CD4-positive, alpha-beta memory T cell (primary cell): ENCODE data around the gene TRAF6. TPM values are rescaled to one million over a fixed set of nuclear protein-coding genes. Genes with fewer than 3 reads are reported as not detected.
"Not testable (repeated sequence)": the region's sequence is repeated elsewhere in the genome, so short reads cannot be mapped to it uniquely, and the experiment has no call there.

Experiments
- CTCF ChIA-PET: fragments of 350-600 bp; sonication (Branson Sonifier 250); formaldehyde crosslinking; loops from one replicate; lab custom pipeline; 2021; ENCODE audit warnings: inconsistent platforms; ENCODE audit not compliant: partially characterized antibody; lab: Charles Lee
- POLR2A ChIA-PET: fragments of 350-600 bp; sonication (Branson Sonifier 250); formaldehyde crosslinking; loops from one replicate; lab custom pipeline; 2021; ENCODE audit not compliant: partially characterized antibody; lab: Charles Lee
- DNase-seq, 5 donors: peaks; one replicate each; pipeline versions ENCODE4 v3.0.0 to v3.0.0-alpha.2; 2020 to 2022; ENCODE audit warnings: mixed read lengths in 1 of 5
- H3K27ac ChIP-seq: one replicate; pipeline ENCODE4 v1.7.0; 2013; ENCODE audit warnings: low read depth, low read length
- H3K27me3 ChIP-seq: 2 replicates; pipeline ENCODE4 v1.7.0; 2013; ENCODE audit warnings: mild to moderate bottlenecking, low read length, moderate library complexity; ENCODE audit not compliant: insufficient read depth
- H3K36me3 ChIP-seq: 2 replicates; pipeline ENCODE4 v1.7.0; 2013; ENCODE audit warnings: mild to moderate bottlenecking, low read length, moderate library complexity; ENCODE audit not compliant: insufficient read depth
- H3K4me1 ChIP-seq: 2 replicates; pipeline ENCODE4 v1.7.0; 2013; ENCODE audit warnings: mild to moderate bottlenecking, low read length, moderate library complexity; ENCODE audit not compliant: insufficient read depth
- H3K4me3 ChIP-seq, 2 donors: one replicate each; pipeline ENCODE4 v1.7.0; 2013; ENCODE audit warnings: low read length in 2 of 2, mild to moderate bottlenecking in 1 of 2
- H3K9me3 ChIP-seq, 2 donors: one replicate each; pipeline ENCODE4 v1.7.0; 2013; ENCODE audit warnings: low read length in 2 of 2, control low read depth in 1 of 2; ENCODE audit not compliant: control insufficient read depth in 1 of 2
- H3K27ac Mint-ChIP-seq, 7 donors: one replicate each; pipeline ENCODE4 v1.8.0; 2020 to 2021; ENCODE audit warnings: mixed read lengths in 7 of 7, mild to moderate bottlenecking in 6 of 7, inconsistent platforms in 3 of 7, moderate library complexity in 3 of 7
- H3K27me3 Mint-ChIP-seq, 2 donors: one replicate each; pipeline ENCODE4 v1.8.0; 2020 to 2021; ENCODE audit warnings: mixed read lengths in 2 of 2
- H3K36me3 Mint-ChIP-seq, 2 donors: one replicate each; pipeline ENCODE4 v1.8.0; 2020 to 2021; ENCODE audit warnings: mixed read lengths in 2 of 2, inconsistent platforms in 1 of 2, mild to moderate bottlenecking in 1 of 2
- H3K4me1 Mint-ChIP-seq, 4 donors: one replicate each; pipeline ENCODE4 v1.8.0; 2020 to 2021; ENCODE audit warnings: mixed read lengths in 4 of 4, mild to moderate bottlenecking in 1 of 4
- H3K4me3 Mint-ChIP-seq, 8 donors: one replicate each; pipeline ENCODE4 v1.8.0; 2020 to 2021; ENCODE audit warnings: mixed read lengths in 8 of 8, mild to moderate bottlenecking in 7 of 8, moderate library complexity in 6 of 8, inconsistent platforms in 3 of 8
- H3K9me3 Mint-ChIP-seq, 8 donors: one replicate each; pipeline ENCODE4 v1.8.0; 2020 to 2021; ENCODE audit warnings: mixed read lengths in 8 of 8, mild to moderate bottlenecking in 5 of 8, inconsistent platforms in 3 of 8, moderate library complexity in 1 of 8
- intact Hi-C: fragments of 100-400 bp; cut with micrococcal nuclease; formaldehyde crosslinking; loops from one replicate; pipeline ENCODE4 v1.15.1; 2023
- polyA plus RNA-seq, 2 donors: library from polyadenylated mRNA; unstranded; fragments of 300-500 nt; fragmentation: Illumina TruSeq; gene quantifications; one replicate each; pipeline ENCODE4 v1.2.3, GENCODE V29; 2021
- total RNA-seq, 2 experiments: library from RNA; stranded (reverse); gene quantifications; one replicate each; pipeline ENCODE4 v1.2.3, GENCODE V29; 2021

The TRAF6 gene, protein sequence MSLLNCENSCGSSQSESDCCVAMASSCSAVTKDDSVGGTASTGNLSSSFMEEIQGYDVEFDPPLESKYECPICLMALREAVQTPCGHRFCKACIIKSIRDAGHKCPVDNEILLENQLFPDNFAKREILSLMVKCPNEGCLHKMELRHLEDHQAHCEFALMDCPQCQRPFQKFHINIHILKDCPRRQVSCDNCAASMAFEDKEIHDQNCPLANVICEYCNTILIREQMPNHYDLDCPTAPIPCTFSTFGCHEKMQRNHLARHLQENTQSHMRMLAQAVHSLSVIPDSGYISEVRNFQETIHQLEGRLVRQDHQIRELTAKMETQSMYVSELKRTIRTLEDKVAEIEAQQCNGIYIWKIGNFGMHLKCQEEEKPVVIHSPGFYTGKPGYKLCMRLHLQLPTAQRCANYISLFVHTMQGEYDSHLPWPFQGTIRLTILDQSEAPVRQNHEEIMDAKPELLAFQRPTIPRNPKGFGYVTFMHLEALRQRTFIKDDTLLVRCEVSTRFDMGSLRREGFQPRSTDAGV
- total RNA-seq (10 to 100 TPM; 22.0 to 23.7 TPM), polyA plus RNA-seq (10 to 100 TPM; 10.3 to 12.2 TPM)

DNA sequence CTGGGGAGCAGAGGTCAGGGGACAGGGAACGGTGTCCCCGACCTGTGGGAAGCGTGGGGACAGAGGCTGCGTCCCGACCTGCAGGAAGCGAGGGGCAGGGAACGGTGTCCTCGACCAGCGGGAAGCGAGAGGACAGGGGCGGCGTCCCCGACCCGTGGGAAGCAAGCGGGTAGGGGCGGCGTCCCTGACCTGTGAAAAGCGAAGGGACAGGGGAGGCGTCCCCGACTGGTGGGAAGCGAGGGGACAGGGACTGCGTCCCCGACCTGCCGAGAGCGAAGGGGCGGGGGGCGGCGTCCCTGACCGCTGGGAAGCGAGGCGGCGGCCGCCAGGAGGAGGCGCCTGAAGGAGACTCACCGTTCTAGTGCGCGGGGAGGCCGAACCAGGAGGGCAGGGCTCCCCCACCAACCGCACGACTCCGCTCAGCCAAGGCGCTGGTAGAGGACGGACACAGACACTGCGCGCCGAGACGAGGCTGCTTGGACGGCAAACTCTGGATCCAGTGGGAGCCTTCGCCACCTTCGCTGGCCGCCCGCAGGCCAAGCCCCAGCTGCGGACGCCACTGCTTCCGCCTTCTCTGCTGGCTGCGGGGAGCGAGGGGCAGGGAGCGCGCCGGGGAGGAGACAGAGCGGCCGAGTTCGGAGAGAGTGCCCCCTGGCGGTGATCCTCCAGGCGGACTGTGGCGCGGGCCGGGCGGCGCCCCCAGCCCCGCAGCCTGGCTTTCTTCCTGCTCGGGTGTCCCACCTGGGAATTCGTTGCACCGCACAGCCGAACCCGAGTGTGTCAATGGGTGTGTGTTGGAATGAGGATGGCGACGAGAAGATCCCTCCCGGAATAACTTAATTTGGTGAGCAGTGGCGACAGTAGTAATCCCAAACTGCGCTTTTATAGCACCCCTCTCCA is at the start of gene TRAF6:
Gene TRAF6 (minus strand): TSS at position 579 of the 900 bp plus-strand sequence. CDS start 8,757 bp downstream, outside the sequence.
- Mint-ChIP-seq H3K27me3 (peaks cover 0 to 4% of the 10 kb centered on the region in 2 donors), H3K36me3 (peaks cover 0 to 13% of the 10 kb centered on the region in 2 donors), H3K4me3 (peak within 1 kb of the TSS; percentile 94 to 99 (median 98)), H3K27ac (peak within 1 kb of the TSS; percentile 93 to 98 (median 96)), H3K4me1 (peaks cover 27 to 44% (median 31%) of the 10 kb centered on the region in 4 donors), H3K9me3 (peaks cover 0 to 1% (median 0%) of the 10 kb centered on the region in 8 donors)
- H3K27me3 ChIP-seq = peaks cover 4% of the 10 kb centered on the region
- DNase-seq = peak; percentile 82 to 88 (median 86)
- H3K27ac ChIP-seq = peak within 1 kb of the TSS; percentile 78
- H3K4me3 ChIP-seq = peak within 1 kb of the TSS; percentile 63 to 96
- H3K36me3 ChIP-seq = no peaks in the 10 kb centered on the region
- peaks cover 34% of the 10 kb centered on the region for H3K4me1 ChIP-seq
- ChIA-PET CTCF (interaction anchor here (0.7 to 3.2 kb wide), 21 partner anchors 9 to 221 kb away, joined by 3 to 26 read pairs (median 4); partner anchors contain the start of gene COMMD9), POLR2A (interaction anchor here (0.6 to 1.8 kb wide), 8 partner anchors 10 to 222 kb away, joined by 3 to 9 read pairs (median 3); partner anchors contain the start of gene COMMD9)
- no peaks in the 10 kb centered on the region for H3K9me3 ChIP-seq
- intact Hi-C loops = loop anchor here (1.0 to 2.0 kb wide), 3 partner anchors 17 to 847 kb away; partner anchors contain the start of genes COMMD9 and TRIM44

DNA sequence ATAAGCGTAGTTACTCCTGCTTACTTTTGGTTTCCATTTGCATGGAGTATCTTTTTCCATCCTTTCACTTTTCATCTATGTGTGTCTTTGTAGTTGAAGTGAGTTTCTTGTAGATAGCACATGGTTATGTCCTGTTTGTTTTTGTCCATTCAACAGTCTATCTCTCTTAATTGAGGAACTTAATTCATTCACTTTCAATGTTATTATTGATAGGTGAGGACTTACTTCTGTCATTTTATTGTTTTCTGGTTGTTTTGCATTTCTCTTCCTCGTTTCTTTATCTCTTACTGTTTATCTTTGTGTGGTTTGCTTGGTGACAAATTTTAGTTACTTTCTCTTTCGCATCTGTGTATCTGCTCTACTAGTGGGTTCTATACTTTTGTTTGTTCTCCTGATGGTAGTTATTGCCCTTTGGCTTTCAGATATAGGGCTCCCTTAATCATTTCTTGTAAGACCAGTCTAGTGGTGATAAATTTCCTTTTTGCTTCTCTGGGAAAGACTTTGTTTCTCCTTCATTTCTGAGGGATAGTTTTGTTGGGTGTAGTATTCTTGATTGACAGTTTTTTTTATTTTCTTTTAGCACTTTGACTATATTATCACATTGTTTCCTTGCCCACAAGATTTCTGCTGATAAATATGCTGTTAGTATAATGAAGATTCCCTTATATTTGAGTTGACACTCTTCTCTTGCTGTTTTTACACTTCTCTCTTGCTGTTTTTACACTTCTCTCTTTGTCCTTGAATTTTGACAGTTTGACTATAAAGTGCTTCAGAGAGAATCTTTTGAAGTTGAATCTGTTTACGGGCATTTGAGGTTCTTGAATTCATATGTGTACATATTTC is 48.7 kb upstream of the TRAF6 start:
- Mint-ChIP-seq H3K27me3 (no peaks in the 10 kb centered on the region), H3K36me3 (peaks cover 0 to 4% of the 10 kb centered on the region in 2 donors), H3K4me1 (peaks cover 14 to 27% (median 19%) of the 10 kb centered on the region in 4 donors), H3K9me3 (peaks cover 0 to 26% (median 8%) of the 10 kb centered on the region in 8 donors), H3K27ac (peak overlapping the region; percentile 54 to 89 (median 78)), H3K4me3 (peak overlapping the region; percentile 57 to 90 (median 76))
- ChIA-PET POLR2A (interaction anchor here (0.8 kb wide), 1 partner anchor 49 kb away, joined by 3 read pairs; the partner anchor contains the start of gene TRAF6), CTCF (interaction anchor here (9.8 kb wide), 1 partner anchor 188 kb away, joined by 259 read pairs; no protein-coding TSS in a partner anchor)
- peak overlapping the region in 1 of 2 donors; percentile 23 for H3K4me3 ChIP-seq
- DNase-seq = peak in 4 of 5 donors; percentile 29 to 52 (median 38)
- H3K27ac ChIP-seq = peak overlapping the region; percentile 7
- intact Hi-C loops = no loop called here
- no peaks in the 10 kb centered on the region for H3K9me3 ChIP-seq
- peaks cover 6% of the 10 kb centered on the region for H3K4me1 ChIP-seq
- no peaks in the 10 kb centered on the region for H3K36me3 ChIP-seq
- no peaks in the 10 kb centered on the region for H3K27me3 ChIP-seq

DNA sequence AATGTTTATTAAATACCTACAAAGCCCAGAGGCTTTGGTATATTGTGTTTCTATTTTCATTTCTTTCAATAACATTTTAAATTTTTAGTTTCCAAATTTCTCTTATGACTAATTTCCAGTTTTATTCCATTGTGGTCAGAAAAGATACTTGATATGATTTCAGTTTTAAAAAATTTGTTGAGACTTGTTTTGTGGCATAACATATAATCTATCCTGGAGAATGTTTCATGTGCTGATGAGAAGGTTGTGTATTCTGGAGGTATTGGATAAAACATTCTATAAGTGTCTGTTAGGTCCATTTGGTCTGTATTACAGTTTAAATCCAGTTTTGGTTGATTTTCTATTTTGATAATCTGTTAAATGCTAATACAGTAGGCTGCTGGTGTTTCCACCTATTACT is 47.9 kb upstream of the TRAF6 start:
- intact Hi-C loops = no loop called here
- DNase-seq = no peak
- no peaks in the 10 kb centered on the region for H3K27me3 ChIP-seq
- H3K9me3 ChIP-seq = no peaks in the 10 kb centered on the region
- Mint-ChIP-seq H3K27ac (peak overlapping the region in 4 of 7 donors; percentile 54 to 83 (median 74)), H3K36me3 (peaks cover 0 to 4% of the 10 kb centered on the region in 2 donors), H3K4me3 (peak overlapping the region in 6 of 8 donors; percentile 57 to 90 (median 76)), H3K9me3 (peaks cover 0 to 26% (median 8%) of the 10 kb centered on the region in 8 donors), H3K4me1 (peaks cover 14 to 27% (median 19%) of the 10 kb centered on the region in 4 donors), H3K27me3 (no peaks in the 10 kb centered on the region)
- peaks cover 6% of the 10 kb centered on the region for H3K4me1 ChIP-seq
- peak overlapping the region in 1 of 2 donors; percentile 23 for H3K4me3 ChIP-seq
- no peaks in the 10 kb centered on the region for H3K36me3 ChIP-seq
- ChIA-PET CTCF (no interaction called here), POLR2A (no interaction called here)
- H3K27ac ChIP-seq = peak overlapping the region; percentile 7

DNA sequence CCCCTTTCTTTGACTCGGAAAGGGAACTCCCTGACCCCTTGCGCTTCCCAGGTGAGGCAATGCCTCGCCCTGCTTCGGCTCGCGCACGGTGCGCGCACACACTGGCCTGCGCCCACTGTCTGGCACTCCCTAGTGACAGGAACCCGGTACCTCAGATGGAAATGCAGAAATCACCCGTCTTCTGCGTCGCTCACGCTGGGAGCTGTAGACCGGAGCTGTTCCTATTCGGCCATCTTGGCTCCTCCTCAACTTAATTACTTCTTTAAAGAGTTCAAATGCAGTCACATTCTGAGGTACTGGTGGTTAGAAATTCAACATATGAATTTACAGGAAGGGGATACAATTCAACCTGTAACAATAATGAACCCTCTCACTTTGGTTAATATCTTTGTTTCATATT is 47.3 kb upstream of the TRAF6 start:
- Mint-ChIP-seq H3K4me1 (peaks cover 14 to 27% (median 19%) of the 10 kb centered on the region in 4 donors), H3K9me3 (peaks cover 0 to 26% (median 8%) of the 10 kb centered on the region in 8 donors), H3K27ac (peak overlapping the region in 2 of 7 donors; percentile 29 to 54), H3K4me3 (peak overlapping the region in 3 of 8 donors; percentile 15 to 32 (median 23))
- H3K27ac ChIP-seq, H3K4me3 ChIP-seq, H3K27me3 ChIP-seq, CTCF ChIA-PET, H3K36me3 ChIP-seq, H3K27me3 Mint-ChIP-seq, H3K4me1 ChIP-seq, POLR2A ChIA-PET, H3K36me3 Mint-ChIP-seq, intact Hi-C loops, H3K9me3 ChIP-seq, DNase-seq: not testable (repeated sequence)

DNA sequence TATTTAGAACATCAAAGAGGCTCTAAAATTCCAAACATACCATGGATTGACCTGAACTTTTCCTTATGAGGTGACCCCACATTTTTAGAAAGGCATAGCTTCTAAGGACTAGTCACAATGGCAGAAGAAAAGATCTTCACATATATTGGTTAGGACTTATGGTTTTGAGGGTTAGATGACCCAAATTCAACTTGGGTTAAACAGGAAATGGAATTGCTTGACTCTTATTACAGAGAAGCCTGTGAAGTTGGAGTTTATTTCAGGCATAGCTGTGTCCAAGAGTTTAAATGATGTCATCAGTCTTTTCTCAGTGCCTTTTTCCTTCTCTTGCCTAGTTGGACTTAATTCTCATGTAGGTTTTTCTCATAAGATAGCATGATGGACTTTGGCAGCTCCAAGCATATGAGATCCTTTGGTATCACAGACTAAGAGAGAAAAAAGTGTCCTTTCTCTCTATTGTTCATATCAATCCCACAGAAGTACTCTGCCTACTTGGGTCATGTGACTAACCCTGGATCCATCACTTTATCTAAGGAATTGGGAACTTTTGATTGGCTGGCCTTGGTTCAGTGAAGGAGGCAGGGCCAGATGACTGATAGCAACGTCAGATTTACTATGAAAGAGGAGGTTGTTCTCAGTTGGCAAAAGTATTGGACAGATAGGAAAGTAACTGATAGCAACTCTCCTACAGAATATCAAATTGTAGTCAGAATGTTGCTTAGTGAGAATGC is 40.5 kb upstream of the TRAF6 start:
- ChIA-PET CTCF (interaction anchor here (1.0 kb wide), 1 partner anchor 10 kb away, joined by 3 read pairs; no protein-coding TSS in a partner anchor), POLR2A (no interaction called here)
- Mint-ChIP-seq H3K36me3 (no peaks in the 10 kb centered on the region), H3K9me3 (peaks cover 0 to 16% (median 2%) of the 10 kb centered on the region in 8 donors), H3K27ac (peak overlapping the region in 2 of 7 donors; percentile 13 to 29), H3K4me3 (peak overlapping the region in 4 of 8 donors; percentile 4 to 37 (median 18)), H3K4me1 (peaks cover 12 to 24% (median 18%) of the 10 kb centered on the region in 4 donors), H3K27me3 (peaks cover 5 to 8% of the 10 kb centered on the region in 2 donors)
- no peaks in the 10 kb centered on the region for H3K36me3 ChIP-seq
- H3K27me3 ChIP-seq = no peaks in the 10 kb centered on the region
- no peak overlapping the region for H3K4me3 ChIP-seq
- intact Hi-C loops = no loop called here
- H3K27ac ChIP-seq = no peak overlapping the region
- no peaks in the 10 kb centered on the region for H3K9me3 ChIP-seq
- H3K4me1 ChIP-seq = peaks cover 9% of the 10 kb centered on the region
- no peak for DNase-seq
